HG02763 (cell line): ENCODE results near the gene KRTAP15-1.

ENCODE experiments used
- ATAC-seq: cut with Tn5 transposase; IDR thresholded peaks from one replicate; pipeline ENCODE4 v1.9.1; 2021; ENCODE audit warnings: mild to moderate bottlenecking, moderate library complexity; ENCODE audit not compliant: unreplicated experiment

The KRTAP15-1 gene

GRCh38 chr21:30486180-30486579 lies 46.1 kb downstream of the KRTAP15-1 start:
- no peak for ATAC-seq

- no peak for ATAC-seq
Observed at GRCh38 chr21:30487336-30487735, 47.3 kb downstream of the KRTAP15-1 start, which contains the start of gene KRTAP19-2. KRTAP19-2 (minus strand) TSS chr21:30487436; CDS start chr21:30487348, 88 bp downstream.
